HG03095 (cell line): ENCODE measurements around the gene DUSP5.
"Not testable (repeated sequence)": the region's sequence is repeated elsewhere in the genome, so short reads cannot be mapped to it uniquely, and the experiment has no call there.

Experiments
- ATAC-seq: cut with Tn5 transposase; IDR thresholded peaks from one replicate; pipeline ENCODE4 v1.9.1; 2021; ENCODE audit warnings: moderate library complexity; ENCODE audit not compliant: unreplicated experiment

DUSP5 gene

DNA sequence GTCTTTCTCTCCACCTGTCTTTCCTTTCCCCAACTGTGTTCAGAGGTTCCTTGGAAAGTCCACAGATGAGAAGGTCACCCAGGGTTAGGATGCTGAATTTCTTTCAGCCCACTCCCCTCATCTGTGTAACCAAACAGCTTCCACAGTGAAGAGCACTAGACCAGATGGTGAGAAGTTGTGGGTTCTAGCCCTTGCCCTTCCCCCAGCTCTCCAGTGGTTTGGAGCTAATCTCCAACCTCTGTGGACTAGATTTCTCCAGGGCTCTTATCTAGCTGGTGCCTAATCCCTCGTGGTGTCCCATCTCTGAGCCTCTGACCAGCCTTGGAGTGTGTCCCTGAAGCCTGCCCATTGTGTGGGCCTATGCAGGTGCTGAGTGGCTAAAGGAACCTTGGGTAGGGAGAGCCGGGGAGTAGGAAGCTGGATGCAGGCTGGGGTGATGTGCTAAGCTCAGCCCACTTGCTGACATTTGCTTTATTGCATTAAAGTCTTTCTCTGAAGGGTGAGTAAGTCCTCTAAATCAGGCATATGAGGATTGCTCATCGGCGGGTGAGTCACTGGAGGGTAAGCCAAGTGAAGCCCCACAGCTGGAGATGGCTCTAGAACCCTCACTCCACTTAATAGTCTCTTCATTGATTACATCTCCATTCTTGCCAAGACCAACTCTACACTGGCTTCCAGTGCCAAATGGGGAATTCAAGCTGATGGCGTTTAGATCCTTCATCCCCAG lies 14.9 kb downstream of the DUSP5 start:
- no peak for ATAC-seq

DNA sequence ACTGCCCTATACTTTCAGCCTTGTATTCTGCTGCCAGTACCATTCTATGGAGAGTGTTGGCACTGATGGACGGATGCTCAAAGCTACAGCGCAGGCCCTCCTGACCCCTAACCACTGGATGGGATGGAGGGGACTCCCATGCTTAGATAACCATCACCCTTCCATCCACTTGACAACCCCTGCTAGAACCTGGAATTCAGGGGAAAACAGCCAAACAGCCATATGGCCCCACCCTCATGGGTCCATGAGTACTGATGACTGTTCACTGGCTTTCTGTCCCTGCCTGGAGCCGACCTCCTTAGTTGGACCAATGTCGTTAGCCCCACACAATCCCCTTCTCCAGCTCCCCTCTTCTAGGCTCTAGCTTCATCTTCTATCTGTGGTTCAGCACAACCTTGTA lies 16.2 kb downstream of the DUSP5 start:
- no peak for ATAC-seq

DNA sequence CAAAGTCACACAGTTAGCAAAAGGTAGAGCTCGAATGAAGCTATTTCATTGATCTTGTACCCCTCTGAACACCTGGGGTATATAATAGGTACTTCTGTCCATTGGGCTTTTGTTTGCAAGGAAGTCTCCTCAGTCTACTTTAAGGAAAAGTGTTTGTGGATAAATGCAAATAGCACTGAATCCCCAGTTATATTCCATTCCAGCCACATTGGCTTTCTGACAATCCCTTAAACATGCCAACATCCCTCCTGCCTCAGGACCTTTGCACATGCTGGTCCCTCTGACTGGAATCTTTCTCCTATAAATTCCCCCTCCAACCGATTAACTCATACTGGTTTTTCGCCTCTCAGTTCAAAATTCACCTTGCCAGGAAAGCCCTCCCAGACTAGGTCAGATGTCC lies 17.1 kb downstream of the DUSP5 start:
- no peak for ATAC-seq

DNA sequence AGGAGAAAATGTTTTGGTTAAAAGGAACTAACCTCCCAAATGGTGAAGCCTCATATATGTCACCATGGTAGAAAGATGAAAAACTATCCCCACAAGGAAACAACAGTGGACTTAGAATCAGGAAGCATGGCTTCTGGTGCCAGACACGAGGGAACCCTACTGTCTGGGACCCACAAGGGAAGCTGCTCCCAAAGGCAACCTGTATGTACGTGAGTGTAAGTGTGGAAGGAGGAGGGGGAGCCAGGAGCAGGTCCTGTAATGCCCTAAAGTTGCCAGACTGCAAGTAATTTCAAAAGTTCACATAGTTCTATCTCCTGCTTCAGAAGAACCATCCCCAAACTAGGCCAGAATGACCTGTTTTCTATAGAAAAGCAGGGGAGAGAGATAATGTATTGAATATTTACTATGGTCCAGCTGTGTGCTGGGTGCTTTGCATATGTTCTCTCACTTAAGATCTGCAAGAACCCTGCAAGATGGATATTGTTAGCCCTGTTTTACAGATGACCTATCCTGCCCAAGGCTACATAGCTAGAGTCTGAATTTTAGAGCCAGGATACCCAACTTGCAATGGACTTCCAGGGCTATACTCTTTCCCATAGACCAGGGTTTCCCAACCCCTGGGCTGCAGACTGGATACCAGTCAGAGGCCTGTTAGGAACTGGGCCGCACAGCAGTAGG lies 19.2 kb downstream of the DUSP5 start:
- no peak for ATAC-seq

DNA sequence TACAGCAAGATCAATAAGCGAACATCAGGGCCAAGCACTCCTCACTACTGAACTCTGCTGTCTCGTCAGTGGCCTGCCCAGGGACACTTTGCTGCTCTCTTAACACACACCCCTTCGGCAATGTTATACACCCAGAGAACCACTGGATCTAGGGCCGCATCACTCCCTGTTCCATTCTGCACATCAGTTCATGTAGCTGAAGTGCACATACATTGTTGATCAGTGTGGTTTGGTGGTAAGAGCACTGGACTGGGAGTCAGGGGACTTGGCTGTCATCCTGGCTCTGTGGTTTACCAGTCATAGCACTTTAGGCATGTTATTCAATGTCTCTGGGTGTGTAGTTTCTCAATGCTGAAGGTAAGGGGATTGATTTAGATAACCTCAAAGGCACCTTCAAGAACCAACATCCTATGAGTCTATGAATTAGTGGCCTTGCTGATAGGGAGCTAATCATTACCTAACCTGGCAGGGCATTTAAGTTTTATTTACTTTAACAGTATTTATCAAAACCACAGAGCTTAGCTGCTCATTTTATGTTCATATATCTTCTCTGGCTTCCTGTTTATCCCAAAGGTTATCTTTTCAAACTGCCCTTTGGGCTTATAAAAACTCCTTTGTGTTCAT lies 24.8 kb downstream of the DUSP5 start:
- ATAC-seq, result no peak

DNA sequence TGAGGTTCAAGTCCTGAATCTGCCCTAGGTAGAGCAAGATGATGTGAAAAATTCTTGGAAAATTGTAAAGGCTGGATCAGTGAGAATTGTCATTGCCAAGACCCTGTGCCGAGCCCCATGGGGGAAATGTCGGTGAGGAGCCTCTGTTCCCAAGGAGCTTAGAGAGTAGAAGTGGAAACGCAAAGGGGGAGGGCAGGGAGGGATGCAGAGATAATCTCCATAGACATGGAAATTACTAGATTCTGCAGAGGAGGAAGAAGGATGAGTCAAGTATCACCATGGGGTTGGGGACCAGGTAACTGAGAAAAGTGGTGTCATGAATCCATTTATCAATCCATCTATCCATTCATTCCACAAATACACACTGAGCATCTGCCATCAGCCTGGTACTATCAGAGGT lies 26.0 kb downstream of the DUSP5 start:
- ATAC-seq, result no peak

DNA sequence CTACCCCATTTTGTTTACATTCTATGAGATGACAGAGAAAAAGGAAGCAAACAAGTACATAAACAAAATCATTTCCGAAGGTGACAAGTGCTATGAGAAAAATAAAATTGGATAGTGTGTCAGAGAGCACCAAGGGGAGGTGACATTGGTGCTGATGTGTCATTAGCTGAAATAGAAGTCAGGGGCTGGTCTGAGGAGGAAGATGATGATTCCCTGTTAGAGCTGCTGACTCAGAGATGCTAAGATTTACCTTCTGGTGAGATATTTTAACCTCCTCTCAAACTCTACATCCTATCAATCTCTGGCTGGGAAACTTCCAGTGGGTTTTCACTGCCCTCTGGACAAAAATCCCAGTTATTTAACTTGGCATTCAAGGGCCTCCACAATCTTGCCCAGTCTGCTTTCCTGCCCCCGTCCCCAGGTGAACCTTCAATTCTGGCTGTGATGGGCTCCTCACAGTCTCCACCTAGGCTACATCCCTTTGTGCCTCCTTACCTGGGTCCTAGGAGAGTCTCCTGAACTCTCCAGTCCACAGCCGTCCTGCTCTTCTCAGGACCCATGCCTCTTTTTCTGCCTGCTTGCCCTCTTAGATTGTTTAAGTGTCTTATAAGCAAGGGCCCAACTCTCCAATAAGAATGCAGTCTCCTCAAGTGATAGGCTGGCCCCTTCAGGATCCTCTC lies 26.6 kb downstream of the DUSP5 start:
- ATAC-seq, result no peak

DNA sequence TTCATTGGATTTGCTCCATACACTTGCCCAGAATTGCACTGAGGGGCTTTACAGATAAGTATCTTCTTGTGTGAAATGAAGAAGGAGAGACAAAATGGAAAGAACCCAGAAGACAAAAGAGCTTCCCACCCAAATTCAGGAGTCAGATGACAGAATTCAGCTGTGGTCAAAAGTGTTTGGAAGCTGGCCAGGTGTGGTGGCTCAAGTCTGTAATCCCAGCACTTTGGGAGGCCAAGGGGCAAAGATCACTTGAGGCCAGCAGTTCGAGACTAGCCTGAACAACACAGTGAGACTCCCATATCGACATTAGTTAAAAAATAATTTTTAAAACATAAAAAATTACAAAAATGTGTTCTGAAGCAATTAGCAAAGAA lies 27.1 kb downstream of the DUSP5 start:
- ATAC-seq, result no peak

DNA sequence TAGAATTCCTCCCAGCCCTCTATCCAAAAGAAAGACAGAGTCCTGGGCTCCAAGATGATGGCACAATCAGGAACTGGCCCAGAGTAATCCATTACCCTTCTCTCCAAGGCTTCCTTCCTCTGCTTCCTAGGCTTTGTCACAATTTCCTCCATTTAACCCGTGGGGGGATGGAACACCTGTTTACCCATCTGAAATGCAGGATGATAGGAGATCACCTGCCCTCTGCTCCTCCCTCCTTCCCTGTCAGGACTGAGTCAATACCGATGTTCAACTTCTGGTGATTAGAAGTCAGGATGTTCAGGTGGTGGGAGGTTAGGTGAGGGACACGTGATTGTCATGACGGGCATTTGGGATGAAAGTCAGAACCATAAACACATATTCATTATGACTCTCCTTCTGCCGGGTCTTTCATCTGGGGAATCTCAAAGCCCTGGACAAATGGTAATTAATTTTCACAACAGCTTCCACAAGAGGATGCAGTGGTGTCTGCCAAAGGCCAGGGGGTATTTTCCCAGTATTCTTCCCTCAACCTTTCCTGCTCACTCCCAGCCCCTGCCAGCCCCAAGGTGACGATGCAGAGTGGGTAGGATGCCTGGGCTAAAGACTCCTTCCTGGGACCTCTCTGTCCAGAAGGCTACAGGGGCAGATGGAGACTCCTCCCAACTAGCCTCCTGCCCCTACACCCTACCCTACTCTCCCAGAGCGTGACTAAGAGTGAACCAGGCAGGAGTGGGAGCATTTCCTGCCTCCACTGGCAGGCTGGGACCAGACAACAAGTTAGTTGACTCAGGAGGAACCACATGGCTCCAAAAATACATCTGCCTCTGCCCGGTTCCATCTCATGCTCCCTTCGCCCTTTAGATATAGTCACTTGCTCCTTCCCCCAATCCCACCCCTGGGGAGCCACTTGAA lies 27.9 kb downstream of the DUSP5 start:
- no peak for ATAC-seq

DNA sequence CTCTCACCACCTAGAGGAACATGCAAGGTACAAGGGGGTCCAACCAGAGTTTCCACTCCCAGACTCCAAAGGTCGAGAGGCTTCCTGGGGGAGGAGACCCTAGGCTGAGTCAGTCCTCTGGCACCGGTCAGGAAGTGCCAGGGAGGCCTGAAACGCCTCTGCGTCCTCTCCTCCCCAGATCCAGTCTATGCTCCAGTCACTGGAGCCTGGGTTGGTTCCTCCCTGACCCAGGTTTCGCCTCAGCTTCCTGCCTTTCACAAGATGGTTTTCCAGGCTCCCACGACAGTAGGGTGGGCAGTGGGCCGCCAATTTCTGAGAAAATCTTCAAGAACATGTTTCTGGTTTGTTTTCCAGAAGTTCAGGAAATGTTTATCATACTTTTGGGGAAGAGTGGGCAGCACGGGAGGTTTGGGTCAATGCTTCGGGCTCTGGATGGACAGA lies 30.0 kb downstream of the DUSP5 start:
- ATAC-seq, result no peak

DNA sequence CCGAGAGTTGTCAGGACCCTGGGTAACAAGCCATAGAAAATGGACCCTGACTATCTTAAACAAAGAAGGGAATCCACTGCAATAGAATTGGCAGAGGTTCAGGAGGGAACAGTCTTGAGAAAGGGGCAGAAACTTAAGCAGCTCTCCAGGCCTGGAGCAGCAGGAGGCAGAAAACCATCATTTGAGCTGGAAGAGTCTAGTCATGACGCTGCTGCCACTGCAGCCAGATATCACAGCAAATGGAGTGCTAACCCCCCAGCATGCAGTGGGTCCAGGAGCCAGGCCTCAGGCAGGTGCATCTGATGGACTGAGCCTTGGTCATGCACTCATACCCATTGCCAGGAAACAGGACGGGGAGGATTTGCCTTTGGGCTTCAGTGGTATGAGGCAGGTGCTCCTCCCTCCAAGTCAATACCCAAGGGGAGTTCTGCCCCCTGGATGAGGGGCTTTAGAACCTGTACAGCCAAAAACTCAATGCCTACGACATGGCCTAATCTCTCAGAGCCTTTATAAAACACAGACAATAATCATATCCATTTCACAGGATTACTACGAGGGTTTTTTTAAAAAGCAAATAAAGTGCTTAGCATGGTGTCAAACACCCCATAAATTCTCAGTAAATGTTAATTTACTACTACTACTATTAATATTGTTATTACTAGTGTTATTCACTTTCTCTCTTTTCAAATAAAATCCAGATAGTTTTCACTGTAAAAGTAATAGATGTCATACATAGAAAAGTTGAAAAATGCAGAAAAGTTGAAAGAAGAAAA lies 30.7 kb downstream of the DUSP5 start:
- no peak for ATAC-seq

DNA sequence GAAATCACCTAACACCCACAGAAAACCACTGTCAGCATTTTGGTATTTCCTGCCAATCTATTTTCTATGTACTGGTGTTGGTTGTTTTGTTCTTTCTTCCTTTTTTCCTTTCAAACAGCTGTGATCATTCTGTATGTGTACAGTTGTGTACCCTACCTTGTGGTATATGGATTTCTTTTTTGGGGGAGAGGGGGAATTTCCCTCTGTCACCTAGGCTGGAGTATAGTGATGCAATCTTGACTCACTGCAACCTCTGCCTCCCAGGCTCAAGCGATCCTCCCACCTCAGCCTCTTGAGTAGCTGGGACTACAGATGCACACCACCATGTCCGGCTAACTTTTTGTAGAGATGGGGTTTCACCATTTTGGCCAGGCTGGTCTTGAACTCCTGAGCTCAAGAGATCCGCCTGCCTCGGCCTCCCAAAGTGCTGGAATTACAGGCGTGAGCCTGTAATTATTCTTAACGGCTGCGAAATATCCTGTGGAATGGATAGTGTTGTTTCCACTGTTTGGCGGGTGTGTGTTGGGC lies 31.4 kb downstream of the DUSP5 start:
- peak; percentile 74 for ATAC-seq

DNA sequence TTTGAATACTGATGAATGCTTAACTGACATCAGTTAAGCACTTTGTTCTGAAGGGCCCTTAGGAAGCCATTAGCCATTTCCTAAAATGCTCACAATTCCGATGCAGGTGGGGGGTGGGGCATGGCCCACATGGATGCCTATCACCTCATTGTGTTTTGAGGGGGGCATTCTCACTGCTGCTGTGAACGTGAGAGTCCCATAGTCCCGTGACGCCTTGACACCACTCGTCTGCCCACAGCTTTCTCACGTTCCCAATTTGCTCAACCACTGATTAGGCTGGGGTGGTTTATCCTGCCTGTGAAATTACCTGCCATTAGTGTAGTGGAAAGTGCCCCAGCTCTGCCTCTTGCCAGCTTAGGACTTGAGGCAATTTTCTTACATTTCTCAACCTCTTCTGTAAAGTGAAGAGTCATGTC lies 31.9 kb downstream of the DUSP5 start:
- no peak for ATAC-seq

DNA sequence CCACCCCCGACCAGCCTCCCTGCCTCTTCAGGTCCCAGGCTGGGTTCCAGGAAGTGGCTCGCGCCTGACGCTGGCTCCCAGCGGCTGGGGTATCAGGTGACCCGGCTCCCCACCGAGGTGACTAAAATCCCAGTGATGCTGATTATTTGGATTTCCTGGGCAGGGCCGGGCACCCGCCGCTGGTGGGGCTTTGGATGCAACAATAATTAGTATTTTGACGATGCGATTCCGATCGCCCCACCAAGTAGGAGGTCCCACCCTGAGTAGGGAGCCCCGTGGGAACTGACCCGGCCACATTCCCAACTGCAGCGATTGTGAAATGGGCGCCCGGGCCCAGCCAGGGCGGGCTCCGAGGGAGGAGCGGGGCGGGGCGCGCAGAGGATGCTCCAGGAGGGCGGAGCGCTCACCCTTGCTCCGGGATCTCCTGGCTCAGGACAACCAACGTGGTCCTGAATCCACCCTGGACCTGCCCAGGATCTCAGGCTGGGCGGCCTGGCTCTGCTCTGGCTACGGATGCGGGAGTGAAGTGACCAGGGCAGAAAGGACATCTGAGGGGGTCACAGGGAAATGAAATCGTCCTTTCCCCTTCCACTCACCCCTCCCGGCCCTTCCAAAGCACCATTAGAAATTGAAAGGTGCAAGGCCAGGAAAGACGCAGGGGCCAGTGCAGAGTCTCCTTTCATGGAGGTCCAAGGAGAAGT lies 32.6 kb downstream of the DUSP5 start:
- ATAC-seq, result no peak

DNA sequence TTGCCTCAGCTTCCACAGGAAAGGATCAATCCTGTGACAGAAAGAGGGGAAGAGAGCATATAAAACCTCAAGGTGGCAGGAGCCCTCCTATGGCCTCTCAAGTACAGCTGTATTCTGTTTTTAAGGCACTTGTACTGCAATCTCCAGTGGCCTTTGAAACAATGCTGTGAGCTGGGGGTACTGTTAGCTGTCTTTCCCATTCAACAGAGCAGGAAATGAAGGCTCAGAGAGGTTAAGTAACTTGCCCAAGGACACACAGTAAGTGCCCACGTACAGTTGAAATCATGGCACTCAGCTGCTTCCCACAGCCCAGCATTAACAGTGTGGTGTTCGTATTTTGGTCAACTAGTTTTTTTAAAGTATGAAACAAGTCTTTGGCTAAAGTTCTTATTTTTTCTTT lies 34.0 kb downstream of the DUSP5 start:
- no peak for ATAC-seq

DNA sequence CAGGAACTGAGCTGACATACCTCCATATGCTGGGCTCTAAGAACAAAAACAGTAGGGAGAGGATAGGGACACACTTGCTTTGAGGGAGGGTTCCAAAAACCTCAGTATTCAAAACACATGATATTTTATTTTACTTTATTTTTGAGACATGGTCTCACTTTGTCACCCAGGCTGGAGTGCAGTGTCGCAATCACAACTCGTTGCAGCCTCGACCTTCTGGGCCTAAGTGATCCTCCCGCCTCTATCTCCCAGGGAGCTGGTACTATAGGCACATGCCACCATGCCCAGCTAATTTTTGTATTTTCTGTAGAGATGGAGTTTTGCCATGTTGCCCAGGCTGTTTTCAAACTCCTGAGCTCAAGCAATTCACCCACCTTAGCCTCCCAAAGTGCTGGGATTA lies 34.9 kb downstream of the DUSP5 start:
- ATAC-seq, result not testable (repeated sequence)

DNA sequence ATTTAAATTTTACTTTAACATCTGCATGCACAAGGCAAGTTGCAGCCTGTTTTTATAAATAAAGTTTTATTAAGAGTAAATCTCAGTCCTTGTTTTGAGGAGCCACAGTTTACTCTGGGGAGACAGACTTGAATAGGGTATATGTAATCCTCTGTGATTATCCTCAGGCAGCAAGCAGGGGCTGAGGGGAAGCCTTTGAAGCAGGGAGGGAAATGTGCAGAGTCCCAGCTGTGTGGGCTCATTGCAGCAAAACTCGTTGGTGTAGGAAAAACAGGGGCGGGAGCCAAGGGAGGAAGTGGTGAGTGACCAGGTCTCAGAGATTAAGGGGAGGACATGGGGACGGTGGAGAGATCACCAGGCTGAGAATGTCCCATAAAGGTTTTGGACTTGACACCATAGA lies 35.4 kb downstream of the DUSP5 start:
- ATAC-seq, result no peak

DNA sequence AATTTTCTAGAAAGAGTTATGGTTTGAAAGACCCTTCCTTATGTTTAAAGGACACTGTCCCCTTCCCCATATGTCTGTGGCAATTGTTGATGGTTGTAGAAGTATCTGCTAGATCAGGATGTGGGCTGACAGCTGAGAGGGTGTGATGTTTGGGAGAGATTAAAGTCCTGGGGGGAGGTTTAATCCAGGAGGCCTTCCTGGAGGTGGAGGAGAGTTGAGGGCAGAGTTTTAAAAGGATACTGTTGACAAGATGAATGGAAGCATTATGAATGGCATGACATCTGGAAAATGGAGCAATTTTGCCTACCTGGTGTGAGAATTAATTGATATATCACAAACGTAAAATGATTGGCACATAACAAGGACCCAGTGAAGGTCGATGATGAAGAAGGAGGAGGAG lies 36.9 kb downstream of the DUSP5 start:
- ATAC-seq, result no peak
